Peyer's patch (tissue), 4 donors: Measurements from ENCODE around the gene CACNA1A.

Experiments
- POLR2A ChIP-seq, 2 donors: fragments of 450-650 bp; IDR thresholded peaks; one replicate each; pipeline ENCODE4 v1.5.1; 2017; ENCODE audit warnings: antibody characterized with exemption in 2 of 2, mild to moderate bottlenecking in 2 of 2, moderate library complexity in 2 of 2
- TF ChIP-seq, protein P1 (sequence below), 6 experiments: fragments of 450-650 bp in 4 of 6; fragments of 200-600 bp in 2 of 6; sonication (generic) in 1 of 6; IDR thresholded peaks; one replicate each; pipeline ENCODE4 v1.5.1; 2017 to 2019; ENCODE audit warnings: antibody characterized with exemption in 6 of 6, mild to moderate bottlenecking in 3 of 6, moderate library complexity in 1 of 6

DNA sequence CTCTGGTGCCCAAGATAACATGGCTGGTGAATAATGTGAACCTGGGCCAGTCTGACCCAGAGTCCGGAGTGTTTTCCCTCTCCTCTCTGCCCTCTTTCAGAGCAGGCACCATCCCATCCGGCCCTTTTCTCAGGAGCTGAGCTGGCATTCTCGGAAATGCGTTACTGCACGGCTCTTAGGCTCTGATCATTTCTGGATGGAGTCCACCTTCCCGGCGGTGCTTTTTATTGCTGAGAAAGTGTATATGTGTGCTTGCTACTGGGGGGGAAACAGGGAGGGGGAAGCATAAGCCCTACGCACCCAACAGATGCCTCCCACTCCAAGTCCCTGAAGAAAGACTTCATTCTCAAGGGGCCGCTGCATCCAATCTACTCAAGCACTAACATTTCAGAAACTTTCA is 6.6 kb downstream of the CACNA1A start:
- TF ChIP-seq, protein P1, sequence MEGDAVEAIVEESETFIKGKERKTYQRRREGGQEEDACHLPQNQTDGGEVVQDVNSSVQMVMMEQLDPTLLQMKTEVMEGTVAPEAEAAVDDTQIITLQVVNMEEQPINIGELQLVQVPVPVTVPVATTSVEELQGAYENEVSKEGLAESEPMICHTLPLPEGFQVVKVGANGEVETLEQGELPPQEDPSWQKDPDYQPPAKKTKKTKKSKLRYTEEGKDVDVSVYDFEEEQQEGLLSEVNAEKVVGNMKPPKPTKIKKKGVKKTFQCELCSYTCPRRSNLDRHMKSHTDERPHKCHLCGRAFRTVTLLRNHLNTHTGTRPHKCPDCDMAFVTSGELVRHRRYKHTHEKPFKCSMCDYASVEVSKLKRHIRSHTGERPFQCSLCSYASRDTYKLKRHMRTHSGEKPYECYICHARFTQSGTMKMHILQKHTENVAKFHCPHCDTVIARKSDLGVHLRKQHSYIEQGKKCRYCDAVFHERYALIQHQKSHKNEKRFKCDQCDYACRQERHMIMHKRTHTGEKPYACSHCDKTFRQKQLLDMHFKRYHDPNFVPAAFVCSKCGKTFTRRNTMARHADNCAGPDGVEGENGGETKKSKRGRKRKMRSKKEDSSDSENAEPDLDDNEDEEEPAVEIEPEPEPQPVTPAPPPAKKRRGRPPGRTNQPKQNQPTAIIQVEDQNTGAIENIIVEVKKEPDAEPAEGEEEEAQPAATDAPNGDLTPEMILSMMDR (IDR thresholded peaks at IDR 0.05): no peak
- no peak for TF ChIP-seq POLR2A (IDR thresholded peaks at IDR 0.05)
